Measurements from ENCODE around the gene FRMD4A. TPM values are rescaled to one million over a fixed set of nuclear protein-coding genes. Genes with fewer than 3 reads are reported as not detected.

FRMD4A gene
- total and polyA plus RNA-seq, 2 of the 4 experiments (the other 2 are of a cell fraction), result 30.3 to 68.8 TPM

- Histone ChIP-seq H3K27me3 (ENCODE audit: control insufficient read depth, insufficient read depth, low read length) (no peaks in the 10 kb centered on the region), H3K9ac (ENCODE audit: low read depth, low read length) (no peak overlapping the region), H4K20me1 (ENCODE audit: insufficient read depth, low read length) (no peaks in the 10 kb centered on the region), H3K14ac (replicated peaks; ENCODE audit: low read depth, low read length) (peak overlapping the region; percentile 28; the same call in 1 of the 2 replicates), H3K4me2 (ENCODE audit: low read depth, low read length) (peak overlapping the region; percentile 13; the same call in 1 of the 2 replicates), H4K5ac (ENCODE audit: low read depth, low read length) (no peak overlapping the region), H2AK9ac (replicated peaks; ENCODE audit: low read depth, low read length, poor library complexity) (no peak overlapping the region), H4K91ac (ENCODE audit: insufficient read depth, low read depth, low read length) (no peak overlapping the region), H2BK15ac (ENCODE audit: low read depth, low read length) (no peak overlapping the region), H3K18ac (ENCODE audit: low read depth, low read length) (no peak overlapping the region; the same call in 1 of the 2 replicates), H3K4me1 (ENCODE audit: control insufficient read depth, insufficient read depth, low read length) (peaks cover 8% of the 10 kb centered on the region), H2BK120ac (ENCODE audit: low read depth, low read length) (no peak overlapping the region), H3K4ac (ENCODE audit: low read depth, low read length) (no peak overlapping the region), H2AK5ac (ENCODE audit: low read depth, low read length) (peak overlapping the region; percentile 83; the same call in 1 of the 2 replicates), H3K23ac (ENCODE audit: low read depth, low read length) (0 out of 2 replicates have a peak overlapping the region, but pooled peaks have one; percentile 37), H3K9me3 (ENCODE audit: control insufficient read depth, insufficient read depth, low read length) (no peaks in the 10 kb centered on the region), H2BK20ac (ENCODE audit: low read depth, low read length) (no peak overlapping the region; the same call in 1 of the 2 replicates), H3K79me1 (ENCODE audit: low read depth in 1 of 2, low read length in 2 of 2) (no peaks in the 10 kb centered on the region), H3K56ac (ENCODE audit: extremely low read depth, insufficient read depth, low read length) (no peak overlapping the region), H3K27ac (ENCODE audit: insufficient read depth, low read length) (no peak overlapping the region), H3K4me3 (ENCODE audit: insufficient read depth, low read depth, low read length) (no peak overlapping the region), H4K8ac (ENCODE audit: low read depth in 2 of 2, low read length in 2 of 2) (0 out of 4 replicates have a peak overlapping the region, but pooled peaks of 1 of the 2 experiments have one; percentile 49), H3K36me3 (ENCODE audit: control insufficient read depth, insufficient read depth, low read length) (no peaks in the 10 kb centered on the region), H2AFZ (replicated peaks; ENCODE audit: low read length, poor library complexity) (no peak overlapping the region), H3K9me1 (ENCODE audit: insufficient read depth, low read length) (peaks cover 2% of the 10 kb centered on the region; the same call in 1 of the 2 replicates), H2BK5ac (ENCODE audit: low read depth, low read length, poor library complexity, severe bottlenecking) (no peak overlapping the region)
- dilution Hi-C loops (cut with HindIII; ENCODE audit: low sequenced_read_pairs, unreplicated experiment), result no loop called here
- DNase-seq, result peak; percentile 54
- CTCF ChIA-PET, result interaction anchor here (0.7 kb wide), 1 partner anchor 1529 kb away, joined by 3 read pairs; no protein-coding TSS in a partner anchor
- POLR2A ChIA-PET (ENCODE audit: unreplicated experiment), result no interaction called here
- TF ChIP-seq BHLHE40 (IDR thresholded peaks at IDR 0.05; ENCODE audit: low read depth, low read length) (peak; percentile 63), RAD21 (IDR thresholded peaks at IDR 0.05; ENCODE audit: low read length) (no peak), ELK1 (IDR thresholded peaks at IDR 0.05; ENCODE audit: borderline replicate concordance, low read depth, low read length) (no peak), CEBPB (IDR thresholded peaks at IDR 0.05; ENCODE audit: low read depth, low read length) (0 out of 2 replicates have a peak, but pooled peaks have one; percentile 18)
- BruUV-seq (replicated peaks), result no TSS peak
- ATAC-seq (ENCODE audit: low read depth), result no peak
- WGBS, 2 experiments (ENCODE audit: extremely low coverage in 2 of 2, insufficient read length in 1 of 2), result 100% methylated on average over 2 of the region's 11 CpGs; no CpG with 5 or more reads in 1 of the 2 experiments
- intact Hi-C loops (cut with micrococcal nuclease), result no loop called here
- in situ Hi-C loops (cut with MboI; ENCODE audit: low sequenced_read_pairs), result no loop called here
These were observed 268.0 kb downstream of the FRMD4A start for GRCh38 chr10:14062528-14063260.

All from IMR-90 (cell line).